ENCODE data around the gene LRRC56.

DNA sequence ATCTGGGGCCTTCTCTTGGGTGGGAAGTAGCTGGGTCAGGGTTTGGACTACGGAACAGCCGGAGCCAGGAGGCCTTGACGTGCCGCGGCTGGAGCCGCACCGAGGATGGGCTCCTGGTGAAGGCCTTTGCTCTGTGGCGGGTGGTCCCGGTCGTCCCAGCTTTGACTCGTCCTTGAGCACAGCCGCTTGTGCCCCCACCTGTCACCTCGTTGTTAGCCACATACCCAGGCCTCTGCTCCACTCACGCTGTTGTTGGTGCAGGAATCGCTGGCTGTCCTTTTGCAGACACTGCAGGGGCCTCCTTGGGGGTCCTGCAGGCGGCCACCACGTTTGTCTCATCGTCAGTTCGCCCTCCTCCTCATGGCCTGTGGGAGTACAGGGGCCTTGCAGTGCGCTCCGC, 56.0 kb downstream of the LRRC56 start:
- no peak for TF ChIP-seq ZNF776 (tag by site-specific recombination; IDR thresholded peaks at IDR 0.05; ENCODE audit: borderline replicate concordance)
- TF ChIP-seq, protein P1, sequence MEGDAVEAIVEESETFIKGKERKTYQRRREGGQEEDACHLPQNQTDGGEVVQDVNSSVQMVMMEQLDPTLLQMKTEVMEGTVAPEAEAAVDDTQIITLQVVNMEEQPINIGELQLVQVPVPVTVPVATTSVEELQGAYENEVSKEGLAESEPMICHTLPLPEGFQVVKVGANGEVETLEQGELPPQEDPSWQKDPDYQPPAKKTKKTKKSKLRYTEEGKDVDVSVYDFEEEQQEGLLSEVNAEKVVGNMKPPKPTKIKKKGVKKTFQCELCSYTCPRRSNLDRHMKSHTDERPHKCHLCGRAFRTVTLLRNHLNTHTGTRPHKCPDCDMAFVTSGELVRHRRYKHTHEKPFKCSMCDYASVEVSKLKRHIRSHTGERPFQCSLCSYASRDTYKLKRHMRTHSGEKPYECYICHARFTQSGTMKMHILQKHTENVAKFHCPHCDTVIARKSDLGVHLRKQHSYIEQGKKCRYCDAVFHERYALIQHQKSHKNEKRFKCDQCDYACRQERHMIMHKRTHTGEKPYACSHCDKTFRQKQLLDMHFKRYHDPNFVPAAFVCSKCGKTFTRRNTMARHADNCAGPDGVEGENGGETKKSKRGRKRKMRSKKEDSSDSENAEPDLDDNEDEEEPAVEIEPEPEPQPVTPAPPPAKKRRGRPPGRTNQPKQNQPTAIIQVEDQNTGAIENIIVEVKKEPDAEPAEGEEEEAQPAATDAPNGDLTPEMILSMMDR (tag by site-specific recombination; IDR thresholded peaks at IDR 0.05), result no peak

All from HEK293 (cell line).